Transverse colon (tissue), 3 donors: ENCODE results near the gene ACSM6.

Source experiments
- CTCF ChIP-seq, 5 experiments: fragments of 200-600 bp in 3 of 5; fragments of 450-650 bp in 2 of 5; sonication (generic) in 3 of 5; IDR thresholded peaks; 1 replicate in 2 of 5; 2 replicates in 3 of 5; pipeline ENCODE4 v1.5.1; 2016 to 2017; ENCODE audit warnings: antibody characterized with exemption in 5 of 5, inconsistent platforms in 3 of 5, mild to moderate bottlenecking in 2 of 5, moderate library complexity in 1 of 5
- POLR2A ChIP-seq: fragments of 450-650 bp; IDR thresholded peaks from one replicate; pipeline ENCODE4 v1.6.1; 2016; ENCODE audit warnings: antibody characterized with exemption, mild to moderate bottlenecking, moderate library complexity

- TF ChIP-seq CTCF (IDR thresholded peaks at IDR 0.05) = no peak
- TF ChIP-seq POLR2A = no peak
Measured at GRCh38 chr10:95237376-95238170, 43.5 kb downstream of the ACSM6 start.
